Suprapubic skin (tissue), 3 donors: ENCODE results near the gene MGST2.

Experiments used
- CTCF ChIP-seq, 2 donors: fragments of 200-600 bp in 1 of 2; fragments of 450-650 bp in 1 of 2; sonication (generic) in 1 of 2; IDR thresholded peaks; one replicate each; pipeline ENCODE4 v1.5.1; 2016 to 2019; ENCODE audit warnings: antibody characterized with exemption in 2 of 2, mild to moderate bottlenecking in 1 of 2, moderate library complexity in 1 of 2
- EP300 ChIP-seq: sonication (generic); formaldehyde crosslinking; IDR thresholded peaks from one replicate; pipeline ENCODE4 v1.6.1; 2017; ENCODE audit warnings: antibody characterized with exemption

- TF ChIP-seq CTCF (IDR thresholded peaks at IDR 0.05) (peak; percentile 22 to 23), EP300 (no peak)
These were observed 26.8 kb downstream of the MGST2 start for GRCh38 chr4:139692309-139693012.
